ENCODE results near the gene LSM5.

Gene LSM5

GRCh38 chr7:32462451-32462850 is 27.7 kb downstream of the LSM5 start:
- DNase-seq (ENCODE audit: low spot score) = no peak

- DNase-seq (ENCODE audit: low spot score) = no peak
Observed at GRCh38 chr7:32461484-32461883, 28.7 kb downstream of the LSM5 start.

DNA sequence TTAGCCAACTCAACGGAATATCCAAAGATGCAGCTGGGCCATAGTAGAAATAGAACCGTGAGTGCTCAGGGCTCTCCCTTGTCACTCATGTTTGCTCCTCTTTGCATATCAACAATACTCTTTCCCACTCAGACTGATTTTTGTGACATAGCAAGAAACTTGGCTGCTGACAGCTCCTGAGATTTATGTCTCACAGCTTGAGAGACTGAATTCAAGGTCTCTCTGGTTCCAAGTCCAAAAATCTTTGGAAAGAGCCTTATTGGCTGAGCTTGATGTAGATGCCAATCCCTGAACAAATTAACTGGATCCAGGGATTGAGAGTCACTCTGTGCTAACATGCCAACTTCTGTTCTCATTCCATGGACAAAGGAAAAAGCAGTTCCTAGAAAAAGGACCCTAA is 30.4 kb downstream of the LSM5 start:
- no peak for DNase-seq (ENCODE audit: low spot score)

DNA sequence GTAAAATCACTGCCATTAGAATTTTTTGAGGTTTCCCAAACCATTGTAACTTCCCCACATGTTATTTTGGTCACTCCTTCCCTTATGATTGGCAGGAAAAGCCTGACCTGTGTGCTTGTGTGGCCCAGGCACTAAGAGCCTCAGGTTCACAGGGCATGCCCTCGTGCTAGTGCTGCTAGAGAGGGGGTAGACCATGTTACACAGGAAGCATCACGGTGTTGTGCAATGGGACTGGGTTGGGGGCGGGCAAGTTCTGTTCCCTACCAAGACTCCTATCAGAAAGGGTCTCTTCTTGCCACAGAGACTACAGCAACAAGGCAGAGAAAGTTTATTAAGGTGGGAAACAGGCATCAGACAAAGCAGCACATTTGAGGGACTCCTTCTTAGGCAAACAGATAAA is 32.2 kb downstream of the LSM5 start:
- no peak for DNase-seq (ENCODE audit: low spot score)

GRCh38 chr7:32453341-32454011 is 36.7 kb downstream of the LSM5 start:
- no peak for DNase-seq (ENCODE audit: low spot score)

- no peak for DNase-seq (ENCODE audit: low spot score)
Observed at GRCh38 chr7:32447218-32447617, 43.0 kb downstream of the LSM5 start.

DNA sequence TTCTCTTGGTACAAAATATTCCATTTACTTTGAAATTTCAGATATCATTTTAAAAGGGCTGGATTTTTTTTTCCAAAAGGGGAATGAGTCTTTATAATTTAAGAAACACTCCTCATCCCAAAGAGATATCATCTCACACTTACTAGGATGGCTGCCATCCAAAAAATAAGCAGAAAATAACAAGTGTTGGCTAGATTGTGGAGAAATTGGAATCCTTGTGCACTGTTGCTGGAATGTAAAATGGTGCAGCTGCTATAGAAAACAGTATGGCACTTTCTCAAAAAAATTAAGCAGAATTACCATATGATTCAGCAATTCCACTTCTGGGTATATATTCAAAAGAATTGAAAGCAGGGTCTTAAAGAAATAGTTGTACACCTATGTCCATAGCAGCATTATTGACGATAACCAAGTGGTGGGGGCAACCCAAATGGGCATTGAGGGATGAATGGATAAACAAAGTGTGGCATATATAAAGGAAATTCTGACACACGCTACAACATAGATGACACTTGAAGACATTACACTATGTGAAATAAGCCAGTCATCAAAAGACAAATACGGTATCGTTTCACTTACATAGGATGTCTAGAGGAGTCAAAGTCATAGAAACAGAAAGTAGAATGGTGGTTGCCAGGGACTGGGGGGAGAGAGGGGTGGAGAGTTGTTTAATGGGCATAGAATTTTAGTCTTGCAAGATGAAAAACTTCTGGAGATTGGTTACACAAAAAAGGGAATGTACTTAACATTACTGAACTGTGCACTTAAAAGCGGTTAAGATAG is 53.8 kb downstream of the LSM5 start:
- DNase-seq (ENCODE audit: low spot score) = no peak

All from hematopoietic multipotent progenitor cell treated with erythropoietin and hydrocortisone succinate and interleukin-3 and kit ligand, for 17 days (in vitro differentiated cells).